Spinal cord (tissue), 10 donors: ENCODE data around the gene ECSIT. TPM values are rescaled to one million over a fixed set of nuclear protein-coding genes. Genes with fewer than 3 reads are reported as not detected.

Source experiments
- DNase-seq, 6 donors: peaks; one replicate each; pipeline versions ENCODE4 v3.0.0 to v3.0.0-alpha.2; 2013 to 2015; ENCODE audit warnings: low spot score in 6 of 6, low read depth in 4 of 6
- H3K27ac ChIP-seq: one replicate; pipeline ENCODE4 v1.5.1; 2013; ENCODE audit warnings: low read depth, low read length, control low read depth
- H3K27me3 ChIP-seq: one replicate; pipeline ENCODE4 v1.6.1; 2013; ENCODE audit warnings: low read length; ENCODE audit not compliant: control insufficient read depth, insufficient read depth
- H3K36me3 ChIP-seq: one replicate; pipeline ENCODE4 v1.6.1; 2013; ENCODE audit warnings: low read length; ENCODE audit not compliant: control insufficient read depth, insufficient read depth
- H3K4me1 ChIP-seq: one replicate; pipeline ENCODE4 v1.6.1; 2013; ENCODE audit warnings: low read length; ENCODE audit not compliant: control insufficient read depth, insufficient read depth
- H3K4me3 ChIP-seq: one replicate; pipeline ENCODE4 v1.5.1; 2013; ENCODE audit warnings: low read depth, low read length, control low read depth
- H3K9me3 ChIP-seq: one replicate; pipeline ENCODE4 v1.6.1; 2013; ENCODE audit warnings: low read length; ENCODE audit not compliant: control insufficient read depth, insufficient read depth
- WGBS: methylation state at CpG from one replicate; pipeline ENCODE4 v1.1.5; 2013; ENCODE audit warnings: missing lambda C conversion rate; ENCODE audit not compliant: insufficient coverage; 5-methylcytosine and 5-hydroxymethylcytosine counted together
- polyA plus RNA-seq, 2 donors: library from polyadenylated mRNA; unstranded; fragments of 120-200 nt; gene quantifications; one replicate each; pipeline ENCODE4 v1.2.1, GENCODE V29; 2013; ENCODE audit not compliant: insufficient read length in 2 of 2
- total RNA-seq, 2 donors: library from RNA; depleted of rRNA in 1 of 2; stranded (reverse); fragments of 120-200 nt in 1 of 2; fragments of >200 nt in 1 of 2; gene quantifications; one replicate each; pipeline versions ENCODE4 v1.2.3 to v1.2.4, GENCODE V29; 2013 to 2014
- donor health status: healthy.

ECSIT gene
- total and polyA plus RNA-seq, 4 donors, result 31.1 to 77.8 (median 56.9) TPM

- Histone ChIP-seq H3K9me3 (no peaks in the 10 kb centered on the region), H3K36me3 (no peaks in the 10 kb centered on the region), H3K27me3 (peaks cover 23% of the 10 kb centered on the region), H3K4me1 (peaks cover 22% of the 10 kb centered on the region), H3K4me3 (no peak within 1 kb of the TSS), H3K27ac (no peak within 1 kb of the TSS)
- WGBS, result 24% methylated on average over 19 of the region's 21 CpGs
- peak in 1 of 6 donors; percentile 56 for DNase-seq
Measured at GRCh38 chr19:11538232-11539036, 9.5 kb upstream of the ECSIT start, which contains the start of gene CNN1. CNN1 (plus strand) TSS chr19:11538851; CDS start chr19:11538928, 77 bp downstream.

- H3K27me3 ChIP-seq, result peaks cover 23% of the 10 kb centered on the region
- no peaks in the 10 kb centered on the region for H3K9me3 ChIP-seq
- peaks cover 22% of the 10 kb centered on the region for H3K4me1 ChIP-seq
- no peaks in the 10 kb centered on the region for H3K36me3 ChIP-seq
- 6% methylated on average over 44 of the region's 54 CpGs for WGBS
- peak; percentile 26 to 92 (median 70) for DNase-seq
- peak overlapping the region; percentile 73 for H3K27ac ChIP-seq
- peak overlapping the region; percentile 50 for H3K4me3 ChIP-seq
Measured at GRCh38 chr19:11535792-11536595, 7.1 kb upstream of the ECSIT start.

GRCh38 chr19:11534948-11535347 is 6.0 kb upstream of the ECSIT start:
- DNase-seq, result no peak
- Histone ChIP-seq H3K9me3 (no peaks in the 10 kb centered on the region), H3K4me3 (no peak overlapping the region), H3K36me3 (no peaks in the 10 kb centered on the region), H3K27ac (no peak overlapping the region), H3K27me3 (peaks cover 18% of the 10 kb centered on the region), H3K4me1 (peaks cover 25% of the 10 kb centered on the region)
- WGBS, result 100% methylated on average over 1 of the region's 5 CpGs

GRCh38 chr19:11534538-11534937 is 5.6 kb upstream of the ECSIT start:
- no peak for DNase-seq
- H3K36me3 ChIP-seq, result no peaks in the 10 kb centered on the region
- H3K9me3 ChIP-seq, result no peaks in the 10 kb centered on the region
- peaks cover 14% of the 10 kb centered on the region for H3K27me3 ChIP-seq
- H3K4me3 ChIP-seq, result no peak overlapping the region
- H3K4me1 ChIP-seq, result peaks cover 24% of the 10 kb centered on the region
- 100% methylated on average over 1 of the region's 1 CpG for WGBS
- no peak overlapping the region for H3K27ac ChIP-seq

GRCh38 chr19:11530432-11530831 is 1.5 kb upstream of the ECSIT start:
- Histone ChIP-seq H3K4me1 (peaks cover 23% of the 10 kb centered on the region), H3K9me3 (no peaks in the 10 kb centered on the region), H3K27me3 (no peaks in the 10 kb centered on the region), H3K4me3 (no peak overlapping the region), H3K36me3 (peaks cover 8% of the 10 kb centered on the region), H3K27ac (no peak overlapping the region)
- 16% methylated on average over 8 of the region's 9 CpGs for WGBS
- peak; percentile 56 to 97 (median 80) for DNase-seq

- DNase-seq, result no peak
- Histone ChIP-seq H3K9me3 (no peaks in the 10 kb centered on the region), H3K27me3 (no peaks in the 10 kb centered on the region), H3K36me3 (peaks cover 51% of the 10 kb centered on the region), H3K4me3 (no peak overlapping the region), H3K27ac (no peak overlapping the region), H3K4me1 (no peaks in the 10 kb centered on the region)
- WGBS, result 95% methylated on average over 9 of the region's 9 CpGs
Measured at GRCh38 chr19:11519138-11519537, 9.8 kb downstream of the ECSIT start.

GRCh38 chr19:11513946-11514345 is 15.0 kb downstream of the ECSIT start:
- 93% methylated on average over 20 of the region's 20 CpGs for WGBS
- Histone ChIP-seq H3K4me1 (no peaks in the 10 kb centered on the region), H3K9me3 (no peaks in the 10 kb centered on the region), H3K27ac (no peak overlapping the region), H3K4me3 (no peak overlapping the region), H3K36me3 (peaks cover 61% of the 10 kb centered on the region), H3K27me3 (no peaks in the 10 kb centered on the region)
- DNase-seq, result no peak

- Histone ChIP-seq H3K9me3 (no peaks in the 10 kb centered on the region), H3K4me3 (no peak overlapping the region), H3K27me3 (no peaks in the 10 kb centered on the region), H3K27ac (no peak overlapping the region), H3K4me1 (peaks cover 13% of the 10 kb centered on the region), H3K36me3 (peaks cover 62% of the 10 kb centered on the region)
- WGBS, result 91% methylated on average over 8 of the region's 8 CpGs
- no peak for DNase-seq
Measured at GRCh38 chr19:11510444-11510843, 18.5 kb downstream of the ECSIT start.

- Histone ChIP-seq H3K4me3 (no peak overlapping the region), H3K4me1 (peaks cover 21% of the 10 kb centered on the region), H3K27me3 (no peaks in the 10 kb centered on the region), H3K36me3 (peaks cover 47% of the 10 kb centered on the region), H3K27ac (no peak overlapping the region), H3K9me3 (no peaks in the 10 kb centered on the region)
- whole genome bisulfite sequencing, result 86% methylated on average over 11 of the region's 18 CpGs
- no peak for DNase-seq
Measured at GRCh38 chr19:11507370-11508078, 21.4 kb downstream of the ECSIT start.
